ENCODE data around the gene NECTIN4.

Gene NECTIN4

GRCh38 chr1:161047436-161048420, 41.6 kb downstream of the NECTIN4 start:
- no peak for TF ChIP-seq CTCF (IDR thresholded peaks at IDR 0.05; ENCODE audit: low read depth, low read length, missing control alignments)
- DNase-seq (ENCODE audit: extremely low read depth, low read depth), result no peak
- no peak overlapping the region for H3K4me3 ChIP-seq (replicated peaks; ENCODE audit: low read depth, low read length)

- DNase-seq (ENCODE audit: extremely low read depth, low read depth), result no peak
Observed at GRCh38 chr1:161046605-161047228, 42.6 kb downstream of the NECTIN4 start.

DNA sequence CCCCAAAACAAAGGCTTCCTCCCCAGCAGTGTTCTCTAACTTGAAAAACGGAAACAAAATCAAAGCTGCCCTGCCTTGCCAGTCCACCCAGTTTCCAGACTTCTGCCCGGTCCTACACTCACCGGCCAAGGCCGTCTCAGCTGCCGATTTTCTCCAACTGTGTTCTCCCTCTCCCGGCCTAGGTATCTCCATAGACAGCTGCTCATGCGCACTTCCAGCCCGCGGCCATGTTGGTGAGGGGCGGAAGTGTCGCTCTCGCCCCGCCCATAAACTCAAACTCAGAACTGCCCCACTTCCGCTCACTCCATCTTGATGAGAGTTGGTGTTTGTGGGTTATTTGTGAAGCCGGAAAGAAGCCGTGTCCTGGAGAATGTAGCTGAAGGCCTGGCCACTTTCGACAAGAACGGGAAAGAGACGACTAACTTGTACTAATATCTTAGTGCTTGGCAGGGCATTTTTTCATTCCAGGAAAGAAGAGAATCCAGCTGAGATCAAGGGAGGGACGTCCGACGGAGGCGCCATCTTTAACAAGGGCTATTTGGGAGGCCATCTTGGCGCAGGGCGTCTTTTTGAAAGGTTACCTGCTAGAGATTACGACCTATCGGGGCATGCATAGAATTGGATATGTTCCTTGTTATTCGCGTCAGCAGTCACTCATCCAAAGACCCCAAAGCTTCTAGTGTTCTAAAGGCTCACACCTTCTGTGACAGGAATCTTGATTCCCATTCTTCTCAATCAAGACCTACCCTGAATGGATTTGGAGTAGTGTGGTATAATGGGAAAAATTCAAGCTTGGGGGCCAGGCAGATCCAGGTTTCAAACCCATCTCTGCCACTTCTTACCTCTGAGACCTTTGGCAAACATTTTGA, 43.4 kb downstream of the NECTIN4 start, which contains the start of gene USF1:
USF1 (minus strand) TSS at position 242 of the 869 bp plus-strand sequence. CDS start 2,702 bp downstream, outside the sequence.
- TF ChIP-seq CTCF (IDR thresholded peaks at IDR 0.05; ENCODE audit: low read depth, low read length, missing control alignments), result no peak
- peak within 1 kb of the TSS; percentile 91 for H3K4me3 ChIP-seq (replicated peaks; ENCODE audit: low read depth, low read length)
- DNase-seq (ENCODE audit: extremely low read depth, low read depth), result peak; percentile 80

More at GRCh38 chr1:161046605-161047228, 42.6 kb downstream of the NECTIN4 start:
- no peak for TF ChIP-seq CTCF (IDR thresholded peaks at IDR 0.05; ENCODE audit: low read depth, low read length, missing control alignments)
- peak overlapping the region; percentile 91 for H3K4me3 ChIP-seq (replicated peaks; ENCODE audit: low read depth, low read length)

DNA sequence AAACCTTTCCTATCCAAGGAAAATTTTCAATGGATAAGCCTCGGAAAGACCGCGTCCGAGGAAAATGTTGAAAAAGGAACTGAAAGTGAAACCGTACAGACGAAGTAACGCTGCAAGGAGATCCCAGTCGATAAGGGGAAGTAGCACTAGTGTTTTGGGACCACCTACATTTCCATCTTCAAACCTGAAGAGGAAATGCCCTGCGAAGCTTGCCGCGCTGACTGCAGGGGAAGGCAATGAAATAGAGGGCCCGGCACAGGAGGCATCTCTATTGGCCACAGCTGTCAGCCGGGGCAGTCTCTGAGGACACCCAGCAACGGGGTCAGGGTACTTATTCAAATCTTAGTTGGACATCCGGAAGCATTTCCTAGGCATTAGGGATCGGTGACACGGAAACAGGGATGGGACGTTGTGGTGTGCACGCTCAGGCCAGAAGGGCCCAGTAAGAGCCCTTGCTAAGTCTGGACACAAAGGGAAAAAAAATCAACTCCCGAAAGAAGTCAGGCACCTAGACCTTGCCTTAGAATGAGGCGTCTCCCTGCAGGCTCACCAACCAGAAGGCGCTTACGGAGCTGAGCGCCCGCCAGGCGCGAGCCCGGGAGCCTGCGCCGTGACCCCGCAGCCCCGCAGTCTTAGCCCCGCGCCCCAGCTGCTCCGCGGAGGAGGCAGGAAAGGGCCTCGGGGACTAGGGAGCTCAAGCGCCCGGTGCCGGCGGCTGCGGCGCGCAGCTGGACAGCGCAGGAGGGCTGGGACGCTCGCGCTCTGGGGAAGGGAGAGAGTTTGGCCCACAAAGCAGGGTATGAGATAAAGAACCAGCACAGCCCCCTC, 44.2 kb downstream of the NECTIN4 start:
- DNase-seq (ENCODE audit: extremely low read depth, low read depth), result peak; percentile 35
- peak overlapping the region; percentile 91 for H3K4me3 ChIP-seq (replicated peaks; ENCODE audit: low read depth, low read length)
- TF ChIP-seq CTCF (IDR thresholded peaks at IDR 0.05; ENCODE audit: low read depth, low read length, missing control alignments), result no peak

DNA sequence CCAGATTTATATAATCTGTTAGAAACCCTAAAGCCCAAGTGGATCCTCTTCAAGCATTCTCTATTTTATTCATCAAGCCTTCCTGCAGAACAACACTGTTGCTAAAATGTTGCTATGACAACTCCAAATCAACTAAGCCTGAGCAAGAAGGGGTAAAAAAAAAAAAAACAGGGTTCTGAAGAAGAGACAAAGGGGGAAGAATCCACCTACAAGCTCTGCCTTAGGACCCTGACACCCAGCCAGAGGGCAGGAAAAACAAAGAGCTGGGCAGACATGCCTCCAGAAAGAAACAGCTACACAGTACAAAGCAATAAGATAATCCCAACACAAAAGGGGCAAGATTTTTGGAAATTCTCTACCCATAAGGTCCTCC, 44.8 kb downstream of the NECTIN4 start:
- no peak for TF ChIP-seq CTCF (IDR thresholded peaks at IDR 0.05; ENCODE audit: low read depth, low read length, missing control alignments)
- peak overlapping the region; percentile 91 for H3K4me3 ChIP-seq (replicated peaks; ENCODE audit: low read depth, low read length)
- no peak for DNase-seq (ENCODE audit: extremely low read depth, low read depth)

All from HFF-Myc (cell line).